Stimulated activated naive CD8-positive, alpha-beta T cell treated with anti-CD3 and anti-CD28 coated beads, Interleukin-15, Interleukin-2, amounts not matched to agents 100 ng/mL and 50 ng/mL, for 24 hours (primary cell): ENCODE measurements around the gene PIAS4.

Experiments used
- H3K27ac Mint-ChIP-seq: one replicate; pipeline ENCODE4 v1.8.0; 2021; ENCODE audit warnings: mild to moderate bottlenecking, mixed read lengths
- H3K27me3 Mint-ChIP-seq: one replicate; pipeline ENCODE4 v1.8.0; 2021; ENCODE audit warnings: mixed read lengths
- H3K36me3 Mint-ChIP-seq: one replicate; pipeline ENCODE4 v1.8.0; 2021; ENCODE audit warnings: low read depth, mixed read lengths
- H3K4me1 Mint-ChIP-seq: one replicate; pipeline ENCODE4 v1.8.0; 2021; ENCODE audit warnings: low read depth, mixed read lengths
- H3K4me3 Mint-ChIP-seq: one replicate; pipeline ENCODE4 v1.8.0; 2021; ENCODE audit warnings: mild to moderate bottlenecking, mixed read lengths
- H3K9me3 Mint-ChIP-seq: one replicate; pipeline ENCODE4 v1.8.0; 2021; ENCODE audit warnings: mixed read lengths

The PIAS4 gene

GRCh38 chr19:4069331-4069959, 61.9 kb downstream of the PIAS4 start:
- Mint-ChIP-seq H3K9me3 (no peaks in the 10 kb centered on the region), H3K36me3 (no peaks in the 10 kb centered on the region), H3K4me1 (peaks cover 22% of the 10 kb centered on the region), H3K27ac (peak overlapping the region; percentile 40), H3K27me3 (no peaks in the 10 kb centered on the region), H3K4me3 (peak overlapping the region; percentile 40)

GRCh38 chr19:4071610-4072009, 64.1 kb downstream of the PIAS4 start:
- Mint-ChIP-seq H3K4me3 (no peak overlapping the region), H3K36me3 (no peaks in the 10 kb centered on the region), H3K9me3 (no peaks in the 10 kb centered on the region), H3K27me3 (no peaks in the 10 kb centered on the region), H3K27ac (no peak overlapping the region), H3K4me1 (peaks cover 34% of the 10 kb centered on the region)

GRCh38 chr19:4075373-4075772, 67.8 kb downstream of the PIAS4 start:
- Mint-ChIP-seq H3K36me3 (no peaks in the 10 kb centered on the region), H3K27ac (peak overlapping the region; percentile 86), H3K4me1 (peaks cover 40% of the 10 kb centered on the region), H3K27me3 (no peaks in the 10 kb centered on the region), H3K4me3 (no peak overlapping the region), H3K9me3 (no peaks in the 10 kb centered on the region)

- peaks cover 40% of the 10 kb centered on the region for H3K4me1 Mint-ChIP-seq
These were observed 69.5 kb downstream of the PIAS4 start for GRCh38 chr19:4077007-4077374.

GRCh38 chr19:4077800-4078684, 70.5 kb downstream of the PIAS4 start:
- Mint-ChIP-seq H3K4me1 (peaks cover 42% of the 10 kb centered on the region), H3K4me3 (peak overlapping the region; percentile 66), H3K36me3 (no peaks in the 10 kb centered on the region), H3K27me3 (no peaks in the 10 kb centered on the region), H3K9me3 (no peaks in the 10 kb centered on the region), H3K27ac (peak overlapping the region; percentile 86)

More at GRCh38 chr19:4077007-4077374, 69.5 kb downstream of the PIAS4 start:
- H3K4me3 Mint-ChIP-seq, result peak overlapping the region; percentile 66
- H3K27me3 Mint-ChIP-seq, result no peaks in the 10 kb centered on the region
- H3K27ac Mint-ChIP-seq, result peak overlapping the region; percentile 86
- H3K9me3 Mint-ChIP-seq, result no peaks in the 10 kb centered on the region
- no peaks in the 10 kb centered on the region for H3K36me3 Mint-ChIP-seq

GRCh38 chr19:4080473-4080872, 72.9 kb downstream of the PIAS4 start:
- Mint-ChIP-seq H3K36me3 (no peaks in the 10 kb centered on the region), H3K4me1 (peaks cover 50% of the 10 kb centered on the region), H3K27ac (no peak overlapping the region), H3K27me3 (no peaks in the 10 kb centered on the region), H3K9me3 (no peaks in the 10 kb centered on the region), H3K4me3 (no peak overlapping the region)

GRCh38 chr19:4081441-4082129, 74.0 kb downstream of the PIAS4 start:
- H3K4me3 Mint-ChIP-seq, result no peak overlapping the region
- H3K4me1 Mint-ChIP-seq, result peaks cover 55% of the 10 kb centered on the region
- H3K27me3 Mint-ChIP-seq, result no peaks in the 10 kb centered on the region
- H3K36me3 Mint-ChIP-seq, result no peaks in the 10 kb centered on the region
- H3K27ac Mint-ChIP-seq, result no peak overlapping the region
- no peaks in the 10 kb centered on the region for H3K9me3 Mint-ChIP-seq

- peaks cover 55% of the 10 kb centered on the region for H3K4me1 Mint-ChIP-seq
- no peak overlapping the region for H3K4me3 Mint-ChIP-seq
- no peaks in the 10 kb centered on the region for H3K9me3 Mint-ChIP-seq
- H3K27ac Mint-ChIP-seq, result no peak overlapping the region
- H3K27me3 Mint-ChIP-seq, result no peaks in the 10 kb centered on the region
- no peaks in the 10 kb centered on the region for H3K36me3 Mint-ChIP-seq
These were observed 74.6 kb downstream of the PIAS4 start for GRCh38 chr19:4082172-4082571.

GRCh38 chr19:4083677-4084546, 76.4 kb downstream of the PIAS4 start:
- peaks cover 55% of the 10 kb centered on the region for H3K4me1 Mint-ChIP-seq

GRCh38 chr19:4084547-4084877, 77.0 kb downstream of the PIAS4 start:
- H3K27ac Mint-ChIP-seq, result no peak overlapping the region
- no peaks in the 10 kb centered on the region for H3K27me3 Mint-ChIP-seq
- H3K9me3 Mint-ChIP-seq, result no peaks in the 10 kb centered on the region
- peak overlapping the region; percentile 37 for H3K4me3 Mint-ChIP-seq
- H3K36me3 Mint-ChIP-seq, result no peaks in the 10 kb centered on the region
- H3K4me1 Mint-ChIP-seq, result peaks cover 57% of the 10 kb centered on the region

More at GRCh38 chr19:4083677-4084546, 76.4 kb downstream of the PIAS4 start:
- H3K27ac Mint-ChIP-seq, result no peak overlapping the region
- peak overlapping the region; percentile 37 for H3K4me3 Mint-ChIP-seq
- H3K27me3 Mint-ChIP-seq, result no peaks in the 10 kb centered on the region
- H3K9me3 Mint-ChIP-seq, result no peaks in the 10 kb centered on the region
- H3K36me3 Mint-ChIP-seq, result no peaks in the 10 kb centered on the region

- Mint-ChIP-seq H3K4me3 (no peak overlapping the region), H3K27me3 (no peaks in the 10 kb centered on the region), H3K9me3 (no peaks in the 10 kb centered on the region), H3K4me1 (peaks cover 64% of the 10 kb centered on the region), H3K27ac (peak overlapping the region; percentile 36), H3K36me3 (no peaks in the 10 kb centered on the region)
These were observed 78.9 kb downstream of the PIAS4 start for GRCh38 chr19:4086411-4086867.

- H3K27me3 Mint-ChIP-seq, result no peaks in the 10 kb centered on the region
- H3K9me3 Mint-ChIP-seq, result no peaks in the 10 kb centered on the region
- no peak overlapping the region for H3K27ac Mint-ChIP-seq
- H3K4me1 Mint-ChIP-seq, result peaks cover 62% of the 10 kb centered on the region
- H3K4me3 Mint-ChIP-seq, result peak overlapping the region; percentile 37
- H3K36me3 Mint-ChIP-seq, result no peaks in the 10 kb centered on the region
These were observed 80.5 kb downstream of the PIAS4 start for GRCh38 chr19:4087787-4088679.

- H3K27ac Mint-ChIP-seq, result peak overlapping the region; percentile 88
- no peaks in the 10 kb centered on the region for H3K27me3 Mint-ChIP-seq
- peaks cover 53% of the 10 kb centered on the region for H3K4me1 Mint-ChIP-seq
- H3K4me3 Mint-ChIP-seq, result peak overlapping the region; percentile 69
- H3K9me3 Mint-ChIP-seq, result no peaks in the 10 kb centered on the region
- peaks cover 6% of the 10 kb centered on the region for H3K36me3 Mint-ChIP-seq
These were observed 81.4 kb downstream of the PIAS4 start for GRCh38 chr19:4088975-4089374.
